ENCODE measurements around the gene COG8.
"Not testable (repeated sequence)": the region's sequence is repeated elsewhere in the genome, so short reads cannot be mapped to it uniquely, and the experiment has no call there.

COG8 gene

GRCh38 chr16:69339289-69340094, at the start of gene COG8, which contains the start of gene NIP7:
COG8 (minus strand) TSS chr16:69339564; CDS start chr16:69339552, 12 bp downstream.
NIP7 (plus strand) TSS chr16:69339772; CDS start chr16:69339830, 58 bp downstream.
- DNase-seq (ENCODE audit: low read depth in 2 of 2), result peak; percentile 83 to 88

GRCh38 chr16:69386596-69386995, 47.2 kb upstream of the COG8 start:
- no peak for DNase-seq (ENCODE audit: low read depth in 2 of 2)

- no peak for DNase-seq (ENCODE audit: low read depth in 2 of 2)
Observed at GRCh38 chr16:69384974-69385373, 45.6 kb upstream of the COG8 start.

GRCh38 chr16:69382421-69382820, 43.1 kb upstream of the COG8 start:
- DNase-seq (ENCODE audit: low read depth in 2 of 2), result no peak

- no peak for DNase-seq (ENCODE audit: low read depth in 2 of 2)
Observed at GRCh38 chr16:69381231-69381630, 41.9 kb upstream of the COG8 start.

- no peak for DNase-seq (ENCODE audit: low read depth in 2 of 2)
Observed at GRCh38 chr16:69378760-69379159, 39.4 kb upstream of the COG8 start.

GRCh38 chr16:69378036-69378435, 38.7 kb upstream of the COG8 start:
- no peak for DNase-seq (ENCODE audit: low read depth in 2 of 2)

- DNase-seq (ENCODE audit: low read depth in 2 of 2), result no peak
Observed at GRCh38 chr16:69376393-69377059, 37.2 kb upstream of the COG8 start.

GRCh38 chr16:69373019-69373418, 33.7 kb upstream of the COG8 start:
- DNase-seq (ENCODE audit: low read depth in 2 of 2), result no peak

- no peak for DNase-seq (ENCODE audit: low read depth in 2 of 2)
Observed at GRCh38 chr16:69371564-69371963, 32.2 kb upstream of the COG8 start.

- DNase-seq (ENCODE audit: low read depth in 2 of 2), result no peak
Observed at GRCh38 chr16:69368866-69369265, 29.5 kb upstream of the COG8 start.

- DNase-seq (ENCODE audit: low read depth in 2 of 2), result no peak
Observed at GRCh38 chr16:69367980-69368379, 28.6 kb upstream of the COG8 start.

GRCh38 chr16:69366431-69366830, 27.1 kb upstream of the COG8 start:
- peak in 1 of 2 donors; percentile 25 for DNase-seq (ENCODE audit: low read depth in 2 of 2)

- DNase-seq (ENCODE audit: low read depth in 2 of 2), result no peak
Observed at GRCh38 chr16:69365901-69366300, 26.5 kb upstream of the COG8 start.

- DNase-seq (ENCODE audit: low read depth in 2 of 2), result no peak
Observed at GRCh38 chr16:69364088-69364487, 24.7 kb upstream of the COG8 start.

- no peak for DNase-seq (ENCODE audit: low read depth in 2 of 2)
Observed at GRCh38 chr16:69363281-69363717, 23.9 kb upstream of the COG8 start.

- DNase-seq (ENCODE audit: low read depth in 2 of 2), result not testable (repeated sequence)
Observed at GRCh38 chr16:69360070-69360469, 20.7 kb upstream of the COG8 start.

- DNase-seq (ENCODE audit: low read depth in 2 of 2), result no peak
Observed at GRCh38 chr16:69351309-69352027, 12.1 kb upstream of the COG8 start, which contains the start of gene TMED6. TMED6 (minus strand) TSS chr16:69351786; CDS start chr16:69351753, 33 bp downstream.

- no peak for DNase-seq (ENCODE audit: low read depth in 2 of 2)
Observed at GRCh38 chr16:69350536-69351133, 11.3 kb upstream of the COG8 start.

GRCh38 chr16:69349536-69349935, 10.2 kb upstream of the COG8 start:
- DNase-seq (ENCODE audit: low read depth in 2 of 2), result no peak

GRCh38 chr16:69348222-69348621, 8.9 kb upstream of the COG8 start:
- no peak for DNase-seq (ENCODE audit: low read depth in 2 of 2)

- no peak for DNase-seq (ENCODE audit: low read depth in 2 of 2)
Observed at GRCh38 chr16:69346683-69347082, 7.3 kb upstream of the COG8 start.

Data from stimulated activated CD8-positive, alpha-beta memory T cell treated with anti-CD3 and anti-CD28 coated beads, Interleukin-2, amount 100 ng/mL, for 48 hours (primary cell).